Activated T-cell treated with anti-CD3 and anti-CD28 coated beads, Interleukin-2, amount 50 U/mL, for 72 hours (primary cell): Measurements from ENCODE around the gene NPAS3. TPM values are rescaled to one million over a fixed set of nuclear protein-coding genes. Genes with fewer than 3 reads are reported as not detected.

Experiments
- ATAC-seq, 2 donors: fragments of 150-1000 bp; cut with Tn5 transposase; replicated peaks in 1 of 2; 2 replicates each; pipeline ENCODE4 v1.10.0; 2021; ENCODE audit warnings: moderate library complexity in 2 of 2, mild to moderate bottlenecking in 1 of 2
- DNase-seq, 2 donors: peaks; one replicate each; pipeline ENCODE4 v3.0.0; 2021 to 2022; ENCODE audit warnings: mixed read lengths in 1 of 2
- H3K27ac Mint-ChIP-seq: one replicate; pipeline ENCODE4 v1.8.0; 2022; ENCODE audit warnings: mild to moderate bottlenecking, moderate library complexity, mixed read lengths
- H3K27me3 Mint-ChIP-seq: one replicate; pipeline ENCODE4 v1.8.0; 2022; ENCODE audit warnings: low read depth, mixed read lengths
- H3K36me3 Mint-ChIP-seq, 2 donors: one replicate each; pipeline ENCODE4 v1.8.0; 2022; ENCODE audit warnings: mixed read lengths in 2 of 2, mild to moderate bottlenecking in 1 of 2; ENCODE audit not compliant: insufficient read depth in 2 of 2
- H3K4me1 Mint-ChIP-seq: one replicate; pipeline ENCODE4 v1.8.0; 2022; ENCODE audit warnings: low read depth, mixed read lengths
- H3K4me3 Mint-ChIP-seq, 2 donors: one replicate each; pipeline ENCODE4 v1.8.0; 2022; ENCODE audit warnings: mild to moderate bottlenecking in 2 of 2, mixed read lengths in 2 of 2, moderate library complexity in 2 of 2
- H3K9me3 Mint-ChIP-seq, 2 donors: one replicate each; pipeline ENCODE4 v1.8.0; 2022; ENCODE audit warnings: mixed read lengths in 2 of 2
- total RNA-seq, 2 donors: library from RNA; stranded (reverse); gene quantifications; one replicate each; pipeline ENCODE4 v1.2.3, GENCODE V29; 2022

NPAS3 gene
- total RNA-seq, 2 donors from 2014 or later = not detected

- no peaks in the 10 kb centered on the region for H3K36me3 Mint-ChIP-seq
- no peaks in the 10 kb centered on the region for H3K9me3 Mint-ChIP-seq
- DNase-seq (no peak), ATAC-seq (no peak)
- H3K4me3 Mint-ChIP-seq = no peak overlapping the region
- no peaks in the 10 kb centered on the region for H3K4me1 Mint-ChIP-seq
- H3K27me3 Mint-ChIP-seq = peaks cover 8% of the 10 kb centered on the region
- H3K27ac Mint-ChIP-seq = no peak overlapping the region
Measured at GRCh38 chr14:33767586-33768457, 829.1 kb downstream of the NPAS3 start.

DNA sequence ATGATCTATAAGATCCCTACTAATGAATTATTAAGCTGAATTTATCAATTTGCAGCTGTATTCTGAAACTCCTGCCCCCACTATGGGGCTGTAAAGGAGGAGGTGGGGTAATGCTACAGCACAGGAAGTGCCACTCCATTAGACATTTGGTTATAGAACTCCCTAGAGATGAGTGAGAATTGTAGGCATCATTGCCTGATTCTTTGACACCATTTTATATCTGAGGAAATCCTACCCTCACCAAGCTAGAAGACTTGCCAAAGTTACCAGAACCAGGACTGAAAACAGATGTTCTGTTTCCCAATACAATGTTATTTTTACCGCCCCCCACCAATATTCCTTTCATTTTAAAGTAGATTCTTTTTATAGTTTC is 829.8 kb downstream of the NPAS3 start:
- Mint-ChIP-seq H3K9me3 (no peaks in the 10 kb centered on the region), H3K27ac (no peak overlapping the region), H3K36me3 (no peaks in the 10 kb centered on the region), H3K27me3 (peaks cover 8% of the 10 kb centered on the region), H3K4me3 (no peak overlapping the region), H3K4me1 (no peaks in the 10 kb centered on the region)
- DNase-seq (no peak), ATAC-seq (no peak)

DNA sequence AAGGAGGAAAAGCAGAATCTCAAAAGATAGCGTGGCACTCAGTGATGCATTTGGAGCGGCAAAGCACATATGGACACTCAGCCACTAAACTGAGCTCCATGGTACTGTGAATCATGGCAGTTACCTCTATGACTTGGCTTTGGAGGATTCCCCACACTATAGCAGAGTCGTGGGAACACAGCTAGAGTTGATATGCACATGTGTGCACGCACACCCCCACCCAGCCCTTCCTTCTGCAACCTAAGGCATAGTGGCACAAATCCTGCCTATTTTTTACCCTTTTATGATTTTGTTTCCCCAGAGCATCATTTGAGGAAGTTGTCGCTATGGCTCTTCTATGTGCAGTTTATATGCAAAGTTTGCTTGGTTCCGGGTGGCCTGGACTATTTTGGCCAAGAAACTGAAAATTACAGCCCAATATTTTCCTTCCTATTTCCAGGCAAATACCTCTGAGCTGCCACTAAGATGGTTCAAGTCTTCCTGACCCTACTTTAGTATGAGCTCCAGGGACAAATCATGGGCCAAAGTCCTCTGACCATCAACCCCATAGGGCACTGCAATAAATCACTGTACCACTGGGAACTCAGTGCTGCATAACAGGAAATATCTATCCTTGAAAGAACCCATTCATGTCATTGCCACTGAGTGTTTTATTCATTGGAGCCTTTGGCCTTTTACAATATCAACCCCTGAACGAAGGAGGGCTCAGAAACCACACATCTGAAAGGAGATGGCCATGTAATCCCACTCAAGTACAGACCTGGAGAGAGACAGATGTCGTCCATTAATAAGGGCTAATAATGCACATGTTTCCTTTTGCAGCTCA is 834.7 kb downstream of the NPAS3 start:
- ATAC-seq (no peak), DNase-seq (no peak)
- Mint-ChIP-seq H3K9me3 (no peaks in the 10 kb centered on the region), H3K36me3 (no peaks in the 10 kb centered on the region), H3K4me1 (no peaks in the 10 kb centered on the region), H3K27ac (no peak overlapping the region), H3K4me3 (no peak overlapping the region), H3K27me3 (no peaks in the 10 kb centered on the region)

GRCh38 chr14:33774161-33774560 is 835.5 kb downstream of the NPAS3 start:
- ATAC-seq (no peak), DNase-seq (no peak)
- H3K4me1 Mint-ChIP-seq = no peaks in the 10 kb centered on the region
- H3K27me3 Mint-ChIP-seq = no peaks in the 10 kb centered on the region
- no peaks in the 10 kb centered on the region for H3K36me3 Mint-ChIP-seq
- H3K4me3 Mint-ChIP-seq = no peak overlapping the region
- no peaks in the 10 kb centered on the region for H3K9me3 Mint-ChIP-seq
- H3K27ac Mint-ChIP-seq = no peak overlapping the region

DNA sequence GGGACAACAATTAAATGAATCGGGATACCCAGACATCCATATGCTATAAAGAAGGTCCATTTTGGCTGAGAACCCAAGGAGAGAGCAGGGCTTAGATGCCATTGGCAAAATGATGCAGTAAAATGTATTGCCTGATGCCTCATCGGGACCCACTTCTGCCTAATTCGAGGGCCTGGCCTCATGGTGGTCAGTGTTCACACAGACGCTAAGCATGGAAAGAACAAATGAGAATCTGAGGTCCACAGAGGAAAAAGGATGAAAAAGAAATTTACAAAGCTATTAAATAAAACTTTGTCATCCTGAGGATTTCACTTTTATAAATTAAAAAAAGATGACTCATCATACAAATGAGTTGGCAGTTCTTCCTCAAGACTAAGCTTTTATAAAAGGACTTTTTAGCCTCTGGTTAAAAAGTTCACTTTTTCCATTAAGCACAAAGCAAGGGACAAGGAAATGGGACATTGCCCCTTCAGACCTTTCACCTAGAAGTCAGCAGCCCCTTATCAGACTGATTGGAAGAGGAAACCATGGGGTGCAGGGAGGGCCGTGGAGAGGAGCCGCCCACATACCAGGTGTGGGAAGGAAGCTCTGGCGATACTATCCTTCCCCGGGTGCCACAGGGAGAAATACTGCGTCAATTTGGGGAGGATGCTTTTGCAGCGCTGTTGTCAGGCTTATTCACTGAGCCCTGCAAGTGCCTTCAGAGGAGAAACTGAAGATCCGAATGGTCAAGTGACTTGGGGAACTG is 836.2 kb downstream of the NPAS3 start:
- Mint-ChIP-seq H3K36me3 (no peaks in the 10 kb centered on the region), H3K4me1 (no peaks in the 10 kb centered on the region)

GRCh38 chr14:33776871-33777270 is 838.2 kb downstream of the NPAS3 start:
- Mint-ChIP-seq H3K36me3 (no peaks in the 10 kb centered on the region), H3K9me3 (no peaks in the 10 kb centered on the region), H3K4me3 (no peak overlapping the region), H3K27me3 (peaks cover 14% of the 10 kb centered on the region), H3K27ac (no peak overlapping the region), H3K4me1 (no peaks in the 10 kb centered on the region)
- ATAC-seq (no peak), DNase-seq (no peak)

More for the DNA sequence above, 836.2 kb downstream of the NPAS3 start:
- Mint-ChIP-seq H3K4me3 (no peak overlapping the region), H3K9me3 (no peaks in the 10 kb centered on the region), H3K27ac (no peak overlapping the region), H3K27me3 (peaks cover 4% of the 10 kb centered on the region)
- ATAC-seq = no peak
- no peak for DNase-seq

GRCh38 chr14:33777681-33778080 is 839.0 kb downstream of the NPAS3 start:
- ATAC-seq = no peak
- Mint-ChIP-seq H3K27me3 (peaks cover 14% of the 10 kb centered on the region), H3K9me3 (no peaks in the 10 kb centered on the region), H3K4me3 (no peak overlapping the region), H3K4me1 (no peaks in the 10 kb centered on the region), H3K27ac (no peak overlapping the region), H3K36me3 (no peaks in the 10 kb centered on the region)
- no peak for DNase-seq

GRCh38 chr14:33780035-33780434 is 841.4 kb downstream of the NPAS3 start:
- DNase-seq = no peak
- no peak for ATAC-seq
- Mint-ChIP-seq H3K27ac (no peak overlapping the region), H3K27me3 (peaks cover 14% of the 10 kb centered on the region), H3K9me3 (no peaks in the 10 kb centered on the region), H3K36me3 (no peaks in the 10 kb centered on the region), H3K4me3 (no peak overlapping the region), H3K4me1 (no peaks in the 10 kb centered on the region)

DNA sequence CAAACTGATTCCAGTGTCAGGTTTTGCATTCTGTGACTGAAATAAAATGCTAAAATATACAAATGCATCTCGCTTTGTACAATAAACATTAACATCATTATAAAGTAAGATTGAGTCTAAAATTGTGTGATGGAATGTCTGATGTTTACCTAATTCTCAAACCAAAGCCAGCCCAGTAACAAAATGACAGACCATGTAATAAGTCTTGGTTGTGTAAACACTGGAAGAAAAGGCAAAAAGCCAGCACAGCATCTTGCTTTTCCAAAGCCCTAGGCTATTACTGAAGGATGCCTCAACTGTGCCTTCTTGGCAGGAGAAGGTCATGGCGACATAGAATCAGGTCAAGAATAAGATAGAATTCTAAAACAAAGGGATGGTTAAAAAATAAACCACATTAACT is 842.6 kb downstream of the NPAS3 start:
- Mint-ChIP-seq H3K4me3 (no peak overlapping the region), H3K9me3 (no peaks in the 10 kb centered on the region), H3K27ac (no peak overlapping the region), H3K4me1 (no peaks in the 10 kb centered on the region), H3K27me3 (peaks cover 14% of the 10 kb centered on the region), H3K36me3 (no peaks in the 10 kb centered on the region)
- DNase-seq (no peak), ATAC-seq (no peak)

DNA sequence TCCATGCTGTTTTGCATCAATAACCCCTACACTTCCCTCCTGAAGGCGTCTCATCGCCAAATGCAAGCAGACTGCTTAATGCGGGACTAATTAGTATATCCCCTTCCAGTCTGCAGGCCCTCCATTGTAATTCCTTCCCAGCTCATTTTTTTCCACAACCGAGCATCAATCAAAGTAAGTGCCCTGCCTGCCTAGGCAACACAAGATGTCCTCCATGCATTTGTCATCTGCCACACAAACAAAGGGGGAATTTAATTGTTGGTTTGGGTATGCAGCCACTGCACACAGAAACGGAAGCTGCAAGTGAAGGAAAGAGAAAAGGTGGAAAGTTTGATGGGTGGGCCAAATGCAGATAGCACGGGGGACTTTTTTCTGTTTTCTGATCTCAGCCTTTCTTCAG is 844.2 kb downstream of the NPAS3 start:
- Mint-ChIP-seq H3K36me3 (no peaks in the 10 kb centered on the region), H3K27ac (no peak overlapping the region), H3K27me3 (peaks cover 14% of the 10 kb centered on the region), H3K4me1 (no peaks in the 10 kb centered on the region), H3K4me3 (no peak overlapping the region), H3K9me3 (no peaks in the 10 kb centered on the region)
- ATAC-seq = no peak
- DNase-seq = no peak

GRCh38 chr14:33786091-33786825 is 847.6 kb downstream of the NPAS3 start:
- H3K36me3 Mint-ChIP-seq = no peaks in the 10 kb centered on the region
- H3K27ac Mint-ChIP-seq = no peak overlapping the region
- DNase-seq (no peak), ATAC-seq (no peak)
- no peaks in the 10 kb centered on the region for H3K9me3 Mint-ChIP-seq
- no peak overlapping the region for H3K4me3 Mint-ChIP-seq
- peaks cover 4% of the 10 kb centered on the region for H3K4me1 Mint-ChIP-seq
- H3K27me3 Mint-ChIP-seq = peaks cover 5% of the 10 kb centered on the region

DNA sequence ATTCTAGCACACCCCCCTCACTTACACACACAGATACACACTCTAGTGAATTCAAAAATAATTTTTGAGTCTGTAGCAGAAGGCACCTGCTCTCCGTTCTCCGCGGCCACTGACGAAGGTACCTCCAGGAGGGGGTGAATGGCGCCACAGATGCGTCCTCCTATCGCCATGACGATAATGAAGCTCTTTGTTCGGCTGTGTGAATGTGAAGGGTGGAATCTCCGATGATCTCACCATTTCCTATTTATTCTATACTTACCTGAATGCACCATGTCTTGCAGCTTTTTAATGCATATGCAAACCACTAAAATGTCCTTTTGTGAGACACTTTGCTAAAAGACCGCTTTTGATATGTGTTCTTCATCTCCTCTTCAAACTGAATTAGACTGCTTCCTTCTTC is 849.5 kb downstream of the NPAS3 start:
- Mint-ChIP-seq H3K4me3 (no peak overlapping the region), H3K27ac (no peak overlapping the region), H3K27me3 (peaks cover 23% of the 10 kb centered on the region), H3K4me1 (peaks cover 20% of the 10 kb centered on the region), H3K9me3 (no peaks in the 10 kb centered on the region), H3K36me3 (no peaks in the 10 kb centered on the region)
- DNase-seq (no peak), ATAC-seq (no peak)
